SU-DHL-6 (cell line): ENCODE results near the gene CBLN3.

ENCODE experiments used
- CTCF ChIP-seq: fragments of 200-600 bp; sonication (generic); IDR thresholded peaks from one replicate; pipeline ENCODE4 v1.5.1; 2017; ENCODE audit warnings: antibody characterized with exemption, mild to moderate bottlenecking, low read length, moderate library complexity; ENCODE audit not compliant: insufficient read depth, poor library complexity, severe bottlenecking
- EZH2phosphoT487 ChIP-seq: fragments of 200-600 bp; sonication (generic), shearing (Covaris generic); conservative IDR thresholded peaks from 2 replicates; pipeline ENCODE4 v1.6.1; 2018; ENCODE audit warnings: mild to moderate bottlenecking, antibody characterized with exemption, low read length, moderate library complexity, mixed read lengths

GRCh38 chr14:24473211-24473610 is 43.7 kb upstream of the CBLN3 start:
- TF ChIP-seq CTCF (no peak), EZH2phosphoT487 (no peak)
